ENCODE data around the gene COL4A4. TPM values are rescaled to one million over a fixed set of nuclear protein-coding genes. Genes with fewer than 3 reads are reported as not detected.

The COL4A4 gene
- total and polyA plus RNA-seq, 2 experiments from 2014 or later: 1.3 to 3.1 TPM

GRCh38 chr2:226959418-226959817, 204.6 kb downstream of the COL4A4 start:
- no peak for DNase-seq (ENCODE audit: low spot score)
- Mint-ChIP-seq H3K9me3 (peaks cover 17% of the 10 kb centered on the region), H3K27ac (no peak overlapping the region), H3K27me3 (ENCODE audit: insufficient read depth, low read depth, poor library complexity) (no peaks in the 10 kb centered on the region), H3K4me1 (no peaks in the 10 kb centered on the region), H3K36me3 (ENCODE audit: low read depth) (peaks cover 19% of the 10 kb centered on the region), H3K4me3 (no peak overlapping the region)
- H3K27ac ChIP-seq (ENCODE audit: low read depth): no peak overlapping the region
- H3K4me2 ChIP-seq: no peak overlapping the region
- no peaks in the 10 kb centered on the region for H4K20me1 ChIP-seq (replicated peaks; ENCODE audit: insufficient read depth)
- H3K9me2 ChIP-seq (ENCODE audit: insufficient read depth): peaks cover 6% of the 10 kb centered on the region; the same call in 1 of the 2 replicates
- H3K79me2 ChIP-seq (replicated peaks; ENCODE audit: insufficient read depth): no peaks in the 10 kb centered on the region
- H3F3A ChIP-seq (replicated peaks; ENCODE audit: low read depth): no peaks in the 10 kb centered on the region
- H3K36me3 ChIP-seq (ENCODE audit: insufficient read depth): no peaks in the 10 kb centered on the region
- no peak overlapping the region for H3K4me3 ChIP-seq
- ATAC-seq: no peak
- H2AFZ ChIP-seq: no peak overlapping the region
- H3K4me1 ChIP-seq (ENCODE audit: insufficient read depth): 0 out of 2 replicates have a peak, but pooled peaks cover 4% of the 10 kb centered on the region
- H3K27me3 ChIP-seq (ENCODE audit: insufficient read depth): no peaks in the 10 kb centered on the region
- TF ChIP-seq CTCF (conservative IDR thresholded peaks at IDR 0.05; ENCODE audit: low read depth in 2 of 2) (no peak), ETS1 (IDR thresholded peaks at IDR 0.05) (no peak), STAT1 (IDR thresholded peaks at IDR 0.05; ENCODE audit: unreplicated experiment) (no peak), ZNF331 (CRISPR knock-in tag; IDR thresholded peaks at IDR 0.05; ENCODE audit: low read depth) (no peak), EZH2 (IDR thresholded peaks at IDR 0.05; ENCODE audit: low read depth, unreplicated experiment) (no peak), POLR2AphosphoS5 (IDR thresholded peaks at IDR 0.05; ENCODE audit: low read depth) (no peak), ZNF114 (CRISPR knock-in tag; IDR thresholded peaks at IDR 0.05) (no peak), EZH2phosphoT487 (IDR thresholded peaks at IDR 0.05; ENCODE audit: unreplicated experiment) (no peak), CREB1 (CRISPR knock-in tag; IDR thresholded peaks at IDR 0.05; ENCODE audit: low read depth) (no peak), REST (IDR thresholded peaks at IDR 0.05; ENCODE audit: unreplicated experiment) (no peak), ZNF462 (CRISPR knock-in tag; IDR thresholded peaks at IDR 0.05) (no peak), NANOG (IDR thresholded peaks at IDR 0.05; ENCODE audit: borderline replicate concordance) (no peak), JUNB (IDR thresholded peaks at IDR 0.05; ENCODE audit: unreplicated experiment) (no peak)
